ENCODE data around the gene MAPT.

DNA sequence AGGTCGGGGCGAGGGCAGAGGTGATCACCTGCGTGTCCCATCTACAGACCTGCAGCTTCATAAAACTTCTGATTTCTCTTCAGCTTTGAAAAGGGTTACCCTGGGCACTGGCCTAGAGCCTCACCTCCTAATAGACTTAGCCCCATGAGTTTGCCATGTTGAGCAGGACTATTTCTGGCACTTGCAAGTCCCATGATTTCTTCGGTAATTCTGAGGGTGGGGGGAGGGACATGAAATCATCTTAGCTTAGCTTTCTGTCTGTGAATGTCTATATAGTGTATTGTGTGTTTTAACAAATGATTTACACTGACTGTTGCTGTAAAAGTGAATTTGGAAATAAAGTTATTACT is 133.6 kb downstream of the MAPT start:
- no peak for TF ChIP-seq EZH2 (IDR thresholded peaks at IDR 0.05; ENCODE audit: borderline replicate concordance, low read depth, low read length, severe bottlenecking)
- TF ChIP-seq, protein P1, sequence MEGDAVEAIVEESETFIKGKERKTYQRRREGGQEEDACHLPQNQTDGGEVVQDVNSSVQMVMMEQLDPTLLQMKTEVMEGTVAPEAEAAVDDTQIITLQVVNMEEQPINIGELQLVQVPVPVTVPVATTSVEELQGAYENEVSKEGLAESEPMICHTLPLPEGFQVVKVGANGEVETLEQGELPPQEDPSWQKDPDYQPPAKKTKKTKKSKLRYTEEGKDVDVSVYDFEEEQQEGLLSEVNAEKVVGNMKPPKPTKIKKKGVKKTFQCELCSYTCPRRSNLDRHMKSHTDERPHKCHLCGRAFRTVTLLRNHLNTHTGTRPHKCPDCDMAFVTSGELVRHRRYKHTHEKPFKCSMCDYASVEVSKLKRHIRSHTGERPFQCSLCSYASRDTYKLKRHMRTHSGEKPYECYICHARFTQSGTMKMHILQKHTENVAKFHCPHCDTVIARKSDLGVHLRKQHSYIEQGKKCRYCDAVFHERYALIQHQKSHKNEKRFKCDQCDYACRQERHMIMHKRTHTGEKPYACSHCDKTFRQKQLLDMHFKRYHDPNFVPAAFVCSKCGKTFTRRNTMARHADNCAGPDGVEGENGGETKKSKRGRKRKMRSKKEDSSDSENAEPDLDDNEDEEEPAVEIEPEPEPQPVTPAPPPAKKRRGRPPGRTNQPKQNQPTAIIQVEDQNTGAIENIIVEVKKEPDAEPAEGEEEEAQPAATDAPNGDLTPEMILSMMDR (IDR thresholded peaks at IDR 0.05; ENCODE audit: borderline replicate concordance, extremely low read depth, low read length, poor library complexity, severe bottlenecking): no peak
